Keratinocyte (primary cell): ENCODE measurements around the gene TMEM86A.

Source experiments
- EZH2 ChIP-seq: IDR thresholded peaks from one replicate; pipeline ENCODE4 v1.6.1; 2012; ENCODE audit warnings: inconsistent platforms, mild to moderate bottlenecking, low read length, moderate library complexity
- TF ChIP-seq, protein P1 (sequence below), 3 experiments: IDR thresholded peaks in 1 of 3; conservative IDR thresholded peaks in 1 of 3; optimal IDR thresholded peaks in 1 of 3; 2 replicates in 2 of 3; 3 replicates in 1 of 3; pipeline versions ENCODE3 to v1.5.1; 2011; ENCODE audit warnings: low read length in 3 of 3, mild to moderate bottlenecking in 3 of 3, moderate library complexity in 2 of 3, control low read depth in 1 of 3, inconsistent platforms in 1 of 3; ENCODE audit not compliant: insufficient read depth in 2 of 3; ENCODE audit errors: extremely low read depth in 1 of 3

DNA sequence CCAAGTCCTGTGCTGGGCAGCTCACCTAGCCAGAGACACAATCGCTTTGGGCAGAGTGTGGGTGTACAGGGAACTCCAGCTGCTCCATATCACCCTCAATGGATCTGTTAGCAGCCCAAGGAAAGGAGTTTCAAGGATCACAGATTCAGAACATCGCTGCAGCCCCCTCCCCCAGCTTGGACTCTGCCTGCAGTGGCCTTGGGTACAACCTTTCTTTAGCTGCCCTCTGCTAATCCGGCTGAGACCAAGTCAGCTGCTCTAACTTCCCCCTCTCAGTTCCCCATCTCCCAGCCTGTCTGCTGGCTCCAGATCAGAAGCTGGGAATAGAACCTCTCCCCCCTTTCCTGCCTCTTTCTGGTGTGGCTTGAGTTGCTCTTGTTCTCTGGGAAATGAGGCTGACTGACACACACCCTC lies 1.3 kb downstream of the TMEM86A start:
- TF ChIP-seq, protein P1, sequence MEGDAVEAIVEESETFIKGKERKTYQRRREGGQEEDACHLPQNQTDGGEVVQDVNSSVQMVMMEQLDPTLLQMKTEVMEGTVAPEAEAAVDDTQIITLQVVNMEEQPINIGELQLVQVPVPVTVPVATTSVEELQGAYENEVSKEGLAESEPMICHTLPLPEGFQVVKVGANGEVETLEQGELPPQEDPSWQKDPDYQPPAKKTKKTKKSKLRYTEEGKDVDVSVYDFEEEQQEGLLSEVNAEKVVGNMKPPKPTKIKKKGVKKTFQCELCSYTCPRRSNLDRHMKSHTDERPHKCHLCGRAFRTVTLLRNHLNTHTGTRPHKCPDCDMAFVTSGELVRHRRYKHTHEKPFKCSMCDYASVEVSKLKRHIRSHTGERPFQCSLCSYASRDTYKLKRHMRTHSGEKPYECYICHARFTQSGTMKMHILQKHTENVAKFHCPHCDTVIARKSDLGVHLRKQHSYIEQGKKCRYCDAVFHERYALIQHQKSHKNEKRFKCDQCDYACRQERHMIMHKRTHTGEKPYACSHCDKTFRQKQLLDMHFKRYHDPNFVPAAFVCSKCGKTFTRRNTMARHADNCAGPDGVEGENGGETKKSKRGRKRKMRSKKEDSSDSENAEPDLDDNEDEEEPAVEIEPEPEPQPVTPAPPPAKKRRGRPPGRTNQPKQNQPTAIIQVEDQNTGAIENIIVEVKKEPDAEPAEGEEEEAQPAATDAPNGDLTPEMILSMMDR (optimal IDR thresholded peaks at IDR 0.05 in 1 of 3, IDR thresholded peaks at IDR 0.05 in 1 of 3, conservative IDR thresholded peaks at IDR 0.05 in 1 of 3; ENCODE audit: extremely low read depth in 1 of 3, insufficient read depth in 2 of 3, low read length in 3 of 3) = no peak
- TF ChIP-seq EZH2 = no peak
